Endothelial cell of umbilical vein (primary cell): ENCODE data around the gene E2F4. TPM values are rescaled to one million over a fixed set of nuclear protein-coding genes. Genes with fewer than 3 reads are reported as not detected.
A peak's percentile ranks its signal among the peaks of the same experiment; 100 is the strongest.

ENCODE experiments used
- BruUV-seq: library from RNA; stranded (reverse); fragments of 400-500 nt; replicated peaks from 2 replicates; lab custom pipeline; 2021; lab: Mats Ljungman, UMichigan
- CTCF ChIA-PET: fragments of 300-600, 350-600 bp; sonication (Branson Sonifier 250); formaldehyde crosslinking; loops from one replicate; lab custom pipeline; 2021; ENCODE audit warnings: antibody characterized with exemption, inconsistent platforms; lab: Charles Lee
- POLR2A ChIA-PET: fragments of 300-600, 350-600 bp; sonication (Branson Sonifier 250); formaldehyde crosslinking; loops from one replicate; lab custom pipeline; 2021; ENCODE audit warnings: antibody characterized with exemption, inconsistent platforms; lab: Charles Lee
- DNase-seq: peaks from one replicate; pipeline ENCODE4 v3.0.0-alpha.2; 2011; ENCODE audit warnings: low read depth, low spot score
- FAIRE-seq: peaks from 2 replicates; lab custom pipeline; 2011; peaks lifted over from hg19 to GRCh38; lab: Jason Lieb, UNC
- H2AFZ ChIP-seq: 2 replicates; pipeline ENCODE4 v1.6.0; 2012; ENCODE audit warnings: low read depth, low read length, control low read depth, inconsistent platforms
- H3K27ac ChIP-seq: 2 replicates; pipeline ENCODE4 v1.5.1; 2011; ENCODE audit warnings: low read depth, mild to moderate bottlenecking, control low read depth, low read length, moderate library complexity; ENCODE audit not compliant: insufficient read depth
- H3K27me3 ChIP-seq, 2 experiments: 2 replicates each; pipeline versions ENCODE4 v1.6.0 to v1.6.1; 2011; ENCODE audit warnings: low read length in 2 of 2, mixed read lengths in 1 of 2; ENCODE audit not compliant: control insufficient read depth in 2 of 2, insufficient read depth in 2 of 2
- H3K36me3 ChIP-seq, 2 experiments: 2 replicates in 1 of 2; 3 replicates in 1 of 2; pipeline ENCODE4 v1.5.1; 2011; ENCODE audit warnings: low read length in 2 of 2, mild to moderate bottlenecking in 1 of 2, moderate library complexity in 1 of 2; ENCODE audit not compliant: control insufficient read depth in 2 of 2, insufficient read depth in 2 of 2; ENCODE audit errors: extremely low read depth in 1 of 2
- H3K4me1 ChIP-seq: 3 replicates; pipeline ENCODE4 v1.5.1; 2011; ENCODE audit warnings: mild to moderate bottlenecking, low read length; ENCODE audit not compliant: control insufficient read depth, insufficient read depth; ENCODE audit errors: extremely low read depth
- H3K4me2 ChIP-seq: 2 replicates; pipeline ENCODE4 v1.6.1; 2011; ENCODE audit warnings: low read length, control low read depth, mixed read lengths; ENCODE audit not compliant: insufficient read depth
- H3K4me3 ChIP-seq, 3 experiments: fragments of 200-600 bp in 1 of 3; sonication (generic), shearing (Covaris generic) in 1 of 3; replicated peaks in 1 of 3; 2 replicates each; pipeline ENCODE4 v1.5.1; 2011 to 2016; ENCODE audit warnings: control low read depth in 3 of 3, low read length in 3 of 3, mild to moderate bottlenecking in 2 of 3, inconsistent platforms in 1 of 3, low read depth in 1 of 3, moderate library complexity in 1 of 3; ENCODE audit not compliant: insufficient read depth in 1 of 3
- H3K79me2 ChIP-seq: 2 replicates; pipeline ENCODE4 v1.6.0; 2012; ENCODE audit warnings: low read length, inconsistent platforms; ENCODE audit not compliant: control insufficient read depth, insufficient read depth
- H3K9ac ChIP-seq: replicated peaks from 2 replicates; pipeline ENCODE3; 2011; ENCODE audit warnings: low read length, control low read depth; ENCODE audit not compliant: insufficient read depth; ENCODE audit errors: extremely low read depth
- H3K9me1 ChIP-seq: replicated peaks from 3 replicates; pipeline ENCODE4 v1.6.0; 2011; ENCODE audit warnings: mild to moderate bottlenecking, low read length; ENCODE audit not compliant: control insufficient read depth, insufficient read depth; ENCODE audit errors: extremely low read depth
- H3K9me3 ChIP-seq: replicated peaks from 2 replicates; pipeline ENCODE4 v1.5.1; 2012; ENCODE audit warnings: low read length, inconsistent platforms; ENCODE audit not compliant: control insufficient read depth, insufficient read depth
- H4K20me1 ChIP-seq: replicated peaks from 2 replicates; pipeline ENCODE3; 2011; ENCODE audit warnings: mild to moderate bottlenecking, low read length; ENCODE audit not compliant: control insufficient read depth, insufficient read depth; ENCODE audit errors: extremely low read depth
- EZH2 ChIP-seq: IDR thresholded peaks from 2 replicates; pipeline ENCODE4 v1.6.1; 2012; ENCODE audit warnings: borderline replicate concordance, low read depth, mild to moderate bottlenecking, moderate library complexity, low read length, inconsistent platforms; ENCODE audit not compliant: severe bottlenecking
- FOS ChIP-seq: IDR thresholded peaks from 2 replicates; pipeline ENCODE4 v1.6.1; 2011; ENCODE audit warnings: mild to moderate bottlenecking, low read length, moderate library complexity, borderline replicate concordance; ENCODE audit not compliant: insufficient read depth
- GATA2 ChIP-seq: IDR thresholded peaks from 2 replicates; pipeline ENCODE4 v1.7.0; 2011; ENCODE audit warnings: low read depth, mild to moderate bottlenecking, moderate library complexity, mixed read lengths, low read length; ENCODE audit not compliant: insufficient read length, insufficient read depth
- JUN ChIP-seq: IDR thresholded peaks from 2 replicates; pipeline ENCODE4 v1.6.1; 2011; ENCODE audit warnings: borderline replicate concordance, low read depth; ENCODE audit not compliant: insufficient read length, insufficient read depth
- MYC ChIP-seq: IDR thresholded peaks from one replicate; pipeline ENCODE4 v1.6.1; 2011; ENCODE audit warnings: mild to moderate bottlenecking, low read depth, low read length
- POLR2A ChIP-seq: IDR thresholded peaks from 2 replicates; pipeline ENCODE4 v1.6.1; 2012; ENCODE audit warnings: low read depth, mild to moderate bottlenecking, control low read depth, low read length
- POLR2AphosphoS5 ChIP-seq: IDR thresholded peaks from 2 replicates; pipeline ENCODE4 v1.6.1; 2012; ENCODE audit warnings: low read depth, mild to moderate bottlenecking, control low read depth, low read length, moderate library complexity; ENCODE audit not compliant: insufficient read depth
- dilution Hi-C: fragments of 300-500 bp; cut with MboI; formaldehyde crosslinking; loops from one replicate; pipeline ENCODE4 v1.15.0; 2019; ENCODE audit warnings: low sequenced_read_pairs; ENCODE audit not compliant: extremely low pct_ligation_motif_present
- intact Hi-C: fragments of 100-400 bp; cut with micrococcal nuclease; formaldehyde crosslinking; loops from one replicate; pipeline ENCODE4 v1.10.0; 2022
- polyA plus RNA-seq, 4 experiments: library from polyadenylated mRNA; depleted of rRNA in 3 of 4; stranded (reverse) in 3 of 4; unstranded in 1 of 4; fragments of >200 nt; gene quantifications; 2 replicates each; pipeline versions ENCODE4 v1.2.1 to v1.2.3, GENCODE V29; 2011 to 2012; ENCODE audit warnings: missing spikeins in 1 of 4
- total RNA-seq: library from RNA; stranded (reverse); gene quantifications from 2 replicates; pipeline ENCODE4 v1.2.3, GENCODE V29; 2021
- TF ChIP-seq, protein P1 (sequence below), 2 donors: IDR thresholded peaks; 1 replicate in 1 of 2; 2 replicates in 1 of 2; pipeline ENCODE4 v1.5.1; 2011; ENCODE audit warnings: low read length in 2 of 2, mild to moderate bottlenecking in 2 of 2, moderate library complexity in 2 of 2, control low read depth in 1 of 2, inconsistent platforms in 1 of 2, low read depth in 1 of 2; ENCODE audit not compliant: insufficient read depth in 1 of 2; ENCODE audit errors: extremely low read depth in 1 of 2
- TF ChIP-seq, protein P2 (sequence below): IDR thresholded peaks from 2 replicates; pipeline ENCODE4 v1.6.1; 2011; ENCODE audit not compliant: insufficient read depth, insufficient read length

The E2F4 gene
- total and polyA plus RNA-seq, 2 donors (not counting 3 experiments of a cell fraction or from before 2014, with no cell fraction given), result 112 to 168 TPM

DNA sequence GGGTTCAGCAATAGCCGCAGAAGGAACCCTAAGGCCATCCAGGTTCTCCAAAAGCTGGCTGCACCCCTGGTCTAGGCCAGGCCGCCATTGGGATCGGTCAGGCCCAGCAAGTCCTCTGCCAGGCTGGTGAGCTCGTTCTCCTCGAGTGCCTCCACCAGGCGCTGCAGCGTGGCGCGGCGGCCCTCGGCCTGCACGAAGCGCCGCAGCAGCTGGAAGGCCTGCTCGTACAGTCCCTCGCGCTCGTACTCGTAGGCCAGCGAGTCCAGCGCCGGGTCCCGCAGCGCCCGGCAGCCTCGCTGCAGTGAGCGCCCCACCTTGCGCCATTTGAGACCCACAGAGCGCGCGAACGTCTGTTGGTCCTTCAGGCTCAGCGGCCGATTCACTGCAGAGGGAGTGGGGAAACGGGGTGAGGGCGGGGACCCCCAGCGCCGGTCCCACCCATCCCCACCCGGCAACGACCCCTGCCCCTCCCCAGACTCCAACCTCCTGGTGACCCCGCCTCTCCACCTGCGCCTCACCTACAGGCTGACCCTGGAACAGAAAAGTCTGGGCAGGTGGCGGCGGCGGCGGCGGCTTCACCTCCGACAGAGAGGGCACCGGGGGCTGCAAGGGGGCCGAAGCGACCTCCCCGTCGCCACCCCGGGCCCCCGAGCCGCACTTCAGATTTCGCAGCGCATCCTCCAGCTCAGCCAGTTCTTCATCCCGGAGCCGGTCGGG is 37.2 kb upstream of the E2F4 start:
- dilution Hi-C loops, result no loop called here
- H2AFZ ChIP-seq, result no peak overlapping the region
- CTCF ChIA-PET, result interaction anchor here (0.6 to 8.2 kb wide), 64 partner anchors 8 to 324 kb away, joined by 3 to 302 read pairs (median 7); partner anchors contain the start of genes CDH16, CES3, CES4A and CIAO2B

More for the DNA sequence above, 37.2 kb upstream of the E2F4 start:
- no peaks in the 10 kb centered on the region for H3K9me3 ChIP-seq
- H3K27me3 ChIP-seq, result peaks cover 2 to 7% of the 10 kb centered on the region in 2 experiments
- no peaks in the 10 kb centered on the region for H4K20me1 ChIP-seq
- no peak for DNase-seq
- H3K79me2 ChIP-seq, result no peaks in the 10 kb centered on the region
- FAIRE-seq, result no peak
- H3K9ac ChIP-seq, result no peak overlapping the region
- no peaks in the 10 kb centered on the region for H3K36me3 ChIP-seq
- H3K27ac ChIP-seq, result no peak overlapping the region
- POLR2A ChIA-PET, result interaction anchor here (1.2 kb wide), 1 partner anchor 137 kb away, joined by 12 read pairs; no protein-coding TSS in a partner anchor
- TF ChIP-seq MYC, result no peak
- TF ChIP-seq JUN, result no peak
- TF ChIP-seq GATA2, result no peak
- TF ChIP-seq, protein P1, sequence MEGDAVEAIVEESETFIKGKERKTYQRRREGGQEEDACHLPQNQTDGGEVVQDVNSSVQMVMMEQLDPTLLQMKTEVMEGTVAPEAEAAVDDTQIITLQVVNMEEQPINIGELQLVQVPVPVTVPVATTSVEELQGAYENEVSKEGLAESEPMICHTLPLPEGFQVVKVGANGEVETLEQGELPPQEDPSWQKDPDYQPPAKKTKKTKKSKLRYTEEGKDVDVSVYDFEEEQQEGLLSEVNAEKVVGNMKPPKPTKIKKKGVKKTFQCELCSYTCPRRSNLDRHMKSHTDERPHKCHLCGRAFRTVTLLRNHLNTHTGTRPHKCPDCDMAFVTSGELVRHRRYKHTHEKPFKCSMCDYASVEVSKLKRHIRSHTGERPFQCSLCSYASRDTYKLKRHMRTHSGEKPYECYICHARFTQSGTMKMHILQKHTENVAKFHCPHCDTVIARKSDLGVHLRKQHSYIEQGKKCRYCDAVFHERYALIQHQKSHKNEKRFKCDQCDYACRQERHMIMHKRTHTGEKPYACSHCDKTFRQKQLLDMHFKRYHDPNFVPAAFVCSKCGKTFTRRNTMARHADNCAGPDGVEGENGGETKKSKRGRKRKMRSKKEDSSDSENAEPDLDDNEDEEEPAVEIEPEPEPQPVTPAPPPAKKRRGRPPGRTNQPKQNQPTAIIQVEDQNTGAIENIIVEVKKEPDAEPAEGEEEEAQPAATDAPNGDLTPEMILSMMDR (IDR thresholded peaks at IDR 0.05; ENCODE audit: extremely low read depth in 1 of 2, insufficient read depth in 1 of 2, low read depth in 1 of 2, low read length in 2 of 2), result no peak
- TF ChIP-seq EZH2, result no peak
- no peak for TF ChIP-seq FOS
- TF ChIP-seq, protein P2, sequence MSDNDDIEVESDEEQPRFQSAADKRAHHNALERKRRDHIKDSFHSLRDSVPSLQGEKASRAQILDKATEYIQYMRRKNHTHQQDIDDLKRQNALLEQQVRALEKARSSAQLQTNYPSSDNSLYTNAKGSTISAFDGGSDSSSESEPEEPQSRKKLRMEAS, result no peak
- no peak for TF ChIP-seq POLR2AphosphoS5
- no peak for TF ChIP-seq POLR2A
- peak overlapping the region in 1 of 3 experiments; percentile 15 for H3K4me3 ChIP-seq
- H3K9me1 ChIP-seq, result no peaks in the 10 kb centered on the region
- intact Hi-C loops, result loop anchor here (1.0 kb wide), 3 partner anchors 50 to 177 kb away; no protein-coding TSS in a partner anchor
- BruUV-seq, result no TSS peak
- peaks cover 3% of the 10 kb centered on the region for H3K4me1 ChIP-seq
- H3K4me2 ChIP-seq, result peak overlapping the region; percentile 44
